ENCODE data around the gene KIAA0319L.

- no peak for TF ChIP-seq CTCF (IDR thresholded peaks at IDR 0.05)
- TF ChIP-seq POLR2AphosphoS5 (IDR thresholded peaks at IDR 0.05; ENCODE audit: insufficient read depth in 1 of 2, low read depth in 1 of 2) = no peak
Measured at GRCh38 chr1:35477870-35478269, 79.3 kb downstream of the KIAA0319L start.
